Measurements from ENCODE around the gene ZNF652. TPM values are rescaled to one million over a fixed set of nuclear protein-coding genes. Genes with fewer than 3 reads are reported as not detected.

Gene ZNF652
- total and polyA plus RNA-seq, 4 donors = 7.5 to 52.8 (median 26.7) TPM

GRCh38 chr17:49344914-49345313 lies 17.1 kb downstream of the ZNF652 start:
- H3K4me3 ChIP-seq (ENCODE audit: low read length in 2 of 2) = no peak overlapping the region
- H3K27ac ChIP-seq (ENCODE audit: low read depth in 1 of 2, low read length in 2 of 2) = no peak overlapping the region
- ATAC-seq (ENCODE audit: low FRiP score) (no peak), DNase-seq (no peak)
- WGBS, 2 donors = 75 to 94% methylated on average over 5 of the region's 5 CpGs
- no peaks in the 10 kb centered on the region for H3K9me3 ChIP-seq (ENCODE audit: control insufficient read depth, low read length)
- intact Hi-C loops (cut with DNase I) = no loop called here
- H3K36me3 ChIP-seq (ENCODE audit: control insufficient read depth in 1 of 2, insufficient read depth in 2 of 2, low read length in 1 of 2) = peaks cover 0 to 2% of the 10 kb centered on the region in 2 donors
- peaks cover 0 to 2% of the 10 kb centered on the region in 2 donors for H3K4me1 ChIP-seq (ENCODE audit: control insufficient read depth in 1 of 2, insufficient read depth in 2 of 2, low read length in 2 of 2)
- no peaks in the 10 kb centered on the region for H3K27me3 ChIP-seq (ENCODE audit: control insufficient read depth in 1 of 2, insufficient read depth in 2 of 2, low read length in 1 of 2)

DNA sequence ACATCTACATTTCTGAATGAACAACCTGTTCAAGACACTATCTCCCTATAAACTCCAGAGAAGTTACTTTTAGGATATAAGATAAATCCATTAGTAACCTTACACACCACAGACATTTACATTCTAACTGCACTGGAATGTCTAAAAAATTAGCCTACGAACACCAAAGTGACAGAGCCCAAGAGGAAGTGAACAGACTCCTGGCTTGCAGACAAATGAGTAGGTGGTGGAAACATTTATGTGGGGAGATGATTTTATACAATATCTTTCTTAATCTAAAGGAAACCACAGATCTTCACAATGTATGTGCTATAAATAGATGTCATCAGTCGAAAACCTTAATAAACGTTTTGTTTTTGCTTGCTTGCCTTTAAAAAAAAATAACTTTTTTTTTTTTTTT lies 18.8 kb downstream of the ZNF652 start:
- intact Hi-C loops (cut with DNase I) = no loop called here
- peaks cover 0 to 2% of the 10 kb centered on the region in 2 donors for H3K36me3 ChIP-seq (ENCODE audit: control insufficient read depth in 1 of 2, insufficient read depth in 2 of 2, low read length in 1 of 2)
- ATAC-seq (ENCODE audit: low FRiP score) (no peak), DNase-seq (no peak)
- H3K27me3 ChIP-seq (ENCODE audit: control insufficient read depth in 1 of 2, insufficient read depth in 2 of 2, low read length in 1 of 2) = no peaks in the 10 kb centered on the region
- H3K4me3 ChIP-seq (ENCODE audit: low read length in 2 of 2) = no peak overlapping the region
- H3K9me3 ChIP-seq (ENCODE audit: control insufficient read depth, low read length) = no peaks in the 10 kb centered on the region
- no peak overlapping the region for H3K27ac ChIP-seq (ENCODE audit: low read depth in 1 of 2, low read length in 2 of 2)
- H3K4me1 ChIP-seq (ENCODE audit: control insufficient read depth in 1 of 2, insufficient read depth in 2 of 2, low read length in 2 of 2) = peaks cover 0 to 8% of the 10 kb centered on the region in 2 donors
- WGBS, 2 donors = 15 to 18% methylated on average over 3 of the region's 3 CpGs

DNA sequence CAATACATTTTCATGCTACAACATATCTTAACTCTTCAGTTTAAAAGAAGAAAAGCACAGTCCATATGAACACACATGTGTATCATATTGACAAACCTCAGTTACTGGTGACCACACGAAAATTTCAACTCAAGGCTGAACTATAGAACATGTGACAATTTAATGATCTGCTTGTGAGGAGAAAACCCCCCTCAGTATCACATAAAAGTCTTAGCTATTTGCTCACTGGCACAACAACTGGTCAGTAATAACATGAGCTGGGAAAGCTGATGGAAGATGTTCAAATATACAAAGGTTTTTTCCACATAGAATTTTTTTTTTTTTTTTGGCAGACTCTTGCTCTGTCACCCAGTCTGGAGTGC lies 19.5 kb downstream of the ZNF652 start:
- 0 to 58% methylated on average over 1 of the region's 1 CpG for WGBS, 2 donors

DNA sequence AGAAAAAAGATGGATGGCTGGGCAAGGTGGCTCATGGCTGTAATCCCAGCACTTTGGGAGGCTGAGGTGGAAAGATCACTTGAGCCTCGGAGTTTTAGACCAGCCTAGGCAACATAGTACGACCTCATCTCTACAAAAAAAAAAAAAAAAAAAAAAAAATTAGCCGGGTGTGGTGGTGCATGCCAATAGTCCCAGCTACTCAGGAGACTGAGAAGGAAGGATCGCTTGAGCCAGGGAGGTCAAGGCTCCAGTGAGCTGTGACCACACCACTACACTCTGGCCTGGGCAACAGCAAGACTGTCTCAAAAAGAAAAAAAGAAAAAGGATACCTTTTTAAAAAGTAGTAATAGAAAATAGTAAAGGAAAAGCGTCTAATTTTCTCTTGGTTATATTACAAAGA lies 20.7 kb downstream of the ZNF652 start:
- H3K4me1 ChIP-seq (ENCODE audit: control insufficient read depth in 1 of 2, insufficient read depth in 2 of 2, low read length in 2 of 2) = peaks cover 0 to 6% of the 10 kb centered on the region in 2 donors

More for the DNA sequence above, 19.5 kb downstream of the ZNF652 start:
- H3K27ac ChIP-seq (ENCODE audit: low read depth in 1 of 2, low read length in 2 of 2) = no peak overlapping the region
- DNase-seq (no peak), ATAC-seq (ENCODE audit: low FRiP score) (no peak)
- no peaks in the 10 kb centered on the region for H3K27me3 ChIP-seq (ENCODE audit: control insufficient read depth in 1 of 2, insufficient read depth in 2 of 2, low read length in 1 of 2)
- peaks cover 0 to 2% of the 10 kb centered on the region in 2 donors for H3K36me3 ChIP-seq (ENCODE audit: control insufficient read depth in 1 of 2, insufficient read depth in 2 of 2, low read length in 1 of 2)
- H3K9me3 ChIP-seq (ENCODE audit: control insufficient read depth, low read length) = no peaks in the 10 kb centered on the region
- intact Hi-C loops (cut with DNase I) = no loop called here
- H3K4me1 ChIP-seq (ENCODE audit: control insufficient read depth in 1 of 2, insufficient read depth in 2 of 2, low read length in 2 of 2) = peaks cover 0 to 6% of the 10 kb centered on the region in 2 donors
- H3K4me3 ChIP-seq (ENCODE audit: low read length in 2 of 2) = no peak overlapping the region

DNA sequence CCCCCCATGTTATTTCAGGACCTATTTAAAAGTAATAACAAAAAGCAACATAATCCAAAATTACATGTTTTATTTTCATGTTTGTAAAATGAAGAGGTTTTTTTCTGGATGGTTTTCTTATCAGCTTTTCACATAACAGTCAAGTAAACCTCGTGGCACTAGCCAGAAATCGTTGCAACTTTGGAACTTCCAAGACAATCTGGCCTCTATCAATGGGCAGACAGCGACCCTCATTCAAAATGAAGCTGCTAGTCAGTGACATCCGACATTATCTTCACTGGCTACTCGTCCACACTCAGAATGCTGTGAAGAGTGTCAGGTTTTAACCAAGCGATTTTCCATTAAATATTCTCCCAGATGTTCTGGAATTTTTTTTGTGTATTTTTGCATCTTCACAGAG lies 22.7 kb downstream of the ZNF652 start:
- Histone ChIP-seq H3K4me1 (ENCODE audit: control insufficient read depth in 1 of 2, insufficient read depth in 2 of 2, low read length in 2 of 2) (peaks cover 0 to 6% of the 10 kb centered on the region in 2 donors), H3K27ac (ENCODE audit: low read depth in 1 of 2, low read length in 2 of 2) (no peak overlapping the region), H3K36me3 (ENCODE audit: control insufficient read depth in 1 of 2, insufficient read depth in 2 of 2, low read length in 1 of 2) (no peaks in the 10 kb centered on the region), H3K27me3 (ENCODE audit: control insufficient read depth in 1 of 2, insufficient read depth in 2 of 2, low read length in 1 of 2) (no peaks in the 10 kb centered on the region), H3K4me3 (ENCODE audit: low read length in 2 of 2) (no peak overlapping the region), H3K9me3 (ENCODE audit: control insufficient read depth, low read length) (no peaks in the 10 kb centered on the region)
- intact Hi-C loops (cut with DNase I) = no loop called here
- WGBS, 2 donors = 73 to 77% methylated on average over 6 of the region's 6 CpGs
- DNase-seq (no peak), ATAC-seq (ENCODE audit: low FRiP score) (no peak)

More for the DNA sequence above, 20.7 kb downstream of the ZNF652 start:
- Histone ChIP-seq H3K4me3 (ENCODE audit: low read length in 2 of 2) (no peak overlapping the region), H3K36me3 (ENCODE audit: control insufficient read depth in 1 of 2, insufficient read depth in 2 of 2, low read length in 1 of 2) (no peaks in the 10 kb centered on the region), H3K9me3 (ENCODE audit: control insufficient read depth, low read length) (no peaks in the 10 kb centered on the region), H3K27ac (ENCODE audit: low read depth in 1 of 2, low read length in 2 of 2) (no peak overlapping the region), H3K27me3 (ENCODE audit: control insufficient read depth in 1 of 2, insufficient read depth in 2 of 2, low read length in 1 of 2) (no peaks in the 10 kb centered on the region)
- ATAC-seq (ENCODE audit: low FRiP score) (no peak), DNase-seq (no peak)
- intact Hi-C loops (cut with DNase I) = no loop called here
- WGBS, 2 donors = 32 to 39% methylated on average over 5 of the region's 5 CpGs

GRCh38 chr17:49338883-49339282 lies 23.2 kb downstream of the ZNF652 start:
- Histone ChIP-seq H3K27ac (ENCODE audit: low read depth in 1 of 2, low read length in 2 of 2) (no peak overlapping the region), H3K27me3 (ENCODE audit: control insufficient read depth in 1 of 2, insufficient read depth in 2 of 2, low read length in 1 of 2) (no peaks in the 10 kb centered on the region), H3K4me3 (ENCODE audit: low read length in 2 of 2) (no peak overlapping the region), H3K9me3 (ENCODE audit: control insufficient read depth, low read length) (no peaks in the 10 kb centered on the region), H3K36me3 (ENCODE audit: control insufficient read depth in 1 of 2, insufficient read depth in 2 of 2, low read length in 1 of 2) (no peaks in the 10 kb centered on the region), H3K4me1 (ENCODE audit: control insufficient read depth in 1 of 2, insufficient read depth in 2 of 2, low read length in 2 of 2) (peaks cover 0 to 6% of the 10 kb centered on the region in 2 donors)
- ATAC-seq (ENCODE audit: low FRiP score) (no peak), DNase-seq (no peak)
- WGBS, 2 donors = 60 to 65% methylated on average over 4 of the region's 4 CpGs
- intact Hi-C loops (cut with DNase I) = no loop called here

- ATAC-seq (ENCODE audit: low FRiP score) = no peak
- no peak overlapping the region for H3K4me3 ChIP-seq (ENCODE audit: low read length in 2 of 2)
- intact Hi-C loops (cut with DNase I) = no loop called here
- DNase-seq = peak in 1 of 2 donors; percentile 60
- H3K27ac ChIP-seq (ENCODE audit: low read depth in 1 of 2, low read length in 2 of 2) = no peak overlapping the region
- WGBS, 2 donors = 29 to 31% methylated on average over 8 of the region's 8 CpGs
- no peaks in the 10 kb centered on the region for H3K9me3 ChIP-seq (ENCODE audit: control insufficient read depth, low read length)
- H3K27me3 ChIP-seq (ENCODE audit: control insufficient read depth in 1 of 2, insufficient read depth in 2 of 2, low read length in 1 of 2) = no peaks in the 10 kb centered on the region
- no peaks in the 10 kb centered on the region for H3K36me3 ChIP-seq (ENCODE audit: control insufficient read depth in 1 of 2, insufficient read depth in 2 of 2, low read length in 1 of 2)
- H3K4me1 ChIP-seq (ENCODE audit: control insufficient read depth in 1 of 2, insufficient read depth in 2 of 2, low read length in 2 of 2) = peaks cover 0 to 6% of the 10 kb centered on the region in 2 donors
Measured at GRCh38 chr17:49337884-49338283, 24.2 kb downstream of the ZNF652 start.

DNA sequence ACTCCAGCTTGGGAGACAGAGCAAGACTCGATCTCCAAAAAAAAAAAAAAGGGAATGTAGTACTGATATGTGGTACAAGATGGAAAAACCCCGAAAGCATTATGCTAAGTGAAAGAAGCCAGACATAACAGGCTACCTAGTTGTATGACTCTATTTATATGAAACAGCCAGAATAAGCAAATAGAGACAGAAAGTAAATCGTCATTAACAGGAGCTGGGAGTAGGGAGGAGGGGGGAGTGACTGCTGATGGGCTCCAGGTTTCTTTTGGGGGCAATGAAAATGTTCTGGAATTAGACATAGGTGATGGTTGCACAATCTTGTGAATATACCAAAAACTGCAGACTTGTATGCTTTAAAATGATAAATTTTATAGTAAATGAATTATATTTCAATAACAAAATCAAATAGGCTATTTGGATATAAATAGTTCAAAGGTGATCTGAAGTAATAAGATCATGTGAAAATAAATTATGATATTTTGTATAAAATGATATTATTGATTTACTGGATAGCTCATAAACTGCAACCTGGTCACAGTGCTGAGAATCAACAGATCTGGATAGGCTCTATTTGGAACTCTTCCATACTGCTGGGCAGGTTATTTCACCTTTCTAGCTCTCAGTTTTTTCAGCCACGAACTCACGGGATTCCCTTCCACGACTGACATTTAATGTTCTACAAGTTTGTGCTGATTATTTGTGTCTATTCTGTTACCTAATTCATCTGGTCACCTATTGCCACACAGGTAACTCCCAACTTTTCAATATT lies 27.1 kb downstream of the ZNF652 start:
- no peak overlapping the region for H3K4me3 ChIP-seq (ENCODE audit: low read length in 2 of 2)
- intact Hi-C loops (cut with DNase I) = no loop called here

GRCh38 chr17:49333804-49334203 lies 28.2 kb downstream of the ZNF652 start:
- H3K27ac ChIP-seq (ENCODE audit: low read depth in 1 of 2, low read length in 2 of 2) = no peak overlapping the region
- intact Hi-C loops (cut with DNase I) = no loop called here
- WGBS, 2 donors = 38 to 50% methylated on average over 1 of the region's 1 CpG

More for the DNA sequence above, 27.1 kb downstream of the ZNF652 start:
- H3K4me1 ChIP-seq (ENCODE audit: control insufficient read depth in 1 of 2, insufficient read depth in 2 of 2, low read length in 2 of 2) = peaks cover 0 to 6% of the 10 kb centered on the region in 2 donors
- no peaks in the 10 kb centered on the region for H3K36me3 ChIP-seq (ENCODE audit: control insufficient read depth in 1 of 2, insufficient read depth in 2 of 2, low read length in 1 of 2)
- H3K9me3 ChIP-seq (ENCODE audit: control insufficient read depth, low read length) = no peaks in the 10 kb centered on the region
- WGBS, 2 donors = 43 to 44% methylated on average over 6 of the region's 6 CpGs
- no peaks in the 10 kb centered on the region for H3K27me3 ChIP-seq (ENCODE audit: control insufficient read depth in 1 of 2, insufficient read depth in 2 of 2, low read length in 1 of 2)
- H3K27ac ChIP-seq (ENCODE audit: low read depth in 1 of 2, low read length in 2 of 2) = no peak overlapping the region
- DNase-seq (no peak), ATAC-seq (ENCODE audit: low FRiP score) (no peak)

More at GRCh38 chr17:49333804-49334203, 28.2 kb downstream of the ZNF652 start:
- H3K27me3 ChIP-seq (ENCODE audit: control insufficient read depth in 1 of 2, insufficient read depth in 2 of 2, low read length in 1 of 2) = no peaks in the 10 kb centered on the region
- DNase-seq = no peak
- H3K9me3 ChIP-seq (ENCODE audit: control insufficient read depth, low read length) = no peaks in the 10 kb centered on the region
- peaks cover 0 to 4% of the 10 kb centered on the region in 2 donors for H3K4me1 ChIP-seq (ENCODE audit: control insufficient read depth in 1 of 2, insufficient read depth in 2 of 2, low read length in 2 of 2)
- H3K4me3 ChIP-seq (ENCODE audit: low read length in 2 of 2) = no peak overlapping the region
- no peak for ATAC-seq (ENCODE audit: low FRiP score)
- H3K36me3 ChIP-seq (ENCODE audit: control insufficient read depth in 1 of 2, insufficient read depth in 2 of 2, low read length in 1 of 2) = no peaks in the 10 kb centered on the region

Data from aorta (tissue), 5 donors.